Lower lobe of right lung (tissue), 2 donors: ENCODE data around the gene TMEM164. TPM values are rescaled to one million over a fixed set of nuclear protein-coding genes. Genes with fewer than 3 reads are reported as not detected.

Experiments used
- ATAC-seq, 2 donors: fragments of 200-7000 bp; cut with Tn5 transposase; one replicate each; pipeline ENCODE4 v1.9.1; 2020 to 2022; ENCODE audit warnings: mild to moderate bottlenecking in 2 of 2, moderate library complexity in 2 of 2
- DNase-seq: peaks from one replicate; pipeline ENCODE4 v3.0.0-alpha.2; 2020
- H3K27ac ChIP-seq: fragments of 200-600 bp; one replicate; pipeline ENCODE4 v1.8.0; 2022
- H3K27me3 ChIP-seq: fragments of 200-600 bp; one replicate; pipeline ENCODE4 v1.8.0; 2022; ENCODE audit warnings: low read depth
- H3K36me3 ChIP-seq: fragments of 200-600 bp; one replicate; pipeline ENCODE4 v1.8.0; 2022; ENCODE audit warnings: mild to moderate bottlenecking
- H3K4me1 ChIP-seq: fragments of 200-600 bp; one replicate; pipeline ENCODE4 v1.8.0; 2022
- H3K4me3 ChIP-seq: fragments of 200-600 bp; one replicate; pipeline ENCODE4 v1.8.0; 2022; ENCODE audit warnings: mild to moderate bottlenecking
- H3K9me3 ChIP-seq: fragments of 200-600 bp; one replicate; pipeline ENCODE4 v1.8.0; 2022
- CTCF ChIP-seq: fragments of 200-600 bp; IDR thresholded peaks from one replicate; pipeline ENCODE4 v1.8.0; 2022; ENCODE audit warnings: antibody characterized with exemption, mild to moderate bottlenecking
- intact Hi-C: fragments of 100-400 bp; cut with DNase I; formaldehyde crosslinking; loops from one replicate; pipeline ENCODE4 v1.11.0; 2022
- total RNA-seq: library from RNA; stranded (reverse); fragmentation: NEBNext Ultra II Directional; extraction: Animal tissue kit (Norgen Biotek cat#: 25700); gene quantifications from one replicate; pipeline ENCODE4 v1.2.1, GENCODE V29; 2021
- donor health status: DM: no; HTN: yes; CAD: no; lungs with severe emphysema.

The TMEM164 gene
- total RNA-seq, 1 donor from 2014 or later, result 66.4 TPM

- intact Hi-C loops, result no loop called here
- ATAC-seq (no peak), DNase-seq (no peak)
- no peak for TF ChIP-seq CTCF
- H3K27me3 ChIP-seq, result no peaks in the 10 kb centered on the region
- peaks cover under 1% of the 10 kb centered on the region for H3K4me1 ChIP-seq
- H3K9me3 ChIP-seq, result no peaks in the 10 kb centered on the region
- H3K36me3 ChIP-seq, result no peaks in the 10 kb centered on the region
- H3K27ac ChIP-seq, result no peak overlapping the region
- H3K4me3 ChIP-seq, result no peak overlapping the region
These were observed 46.2 kb downstream of the TMEM164 start for GRCh38 chrX:110049096-110049495.

- intact Hi-C loops, result no loop called here
These were observed 47.5 kb downstream of the TMEM164 start for GRCh38 chrX:110050386-110050785.

GRCh38 chrX:110050901-110051300 is 48.0 kb downstream of the TMEM164 start:
- Histone ChIP-seq H3K9me3 (no peaks in the 10 kb centered on the region), H3K27ac (no peak overlapping the region), H3K27me3 (no peaks in the 10 kb centered on the region), H3K4me1 (no peaks in the 10 kb centered on the region), H3K4me3 (no peak overlapping the region), H3K36me3 (no peaks in the 10 kb centered on the region)
- no peak for ATAC-seq
- intact Hi-C loops, result no loop called here
- no peak for TF ChIP-seq CTCF
- no peak for DNase-seq

More at GRCh38 chrX:110050386-110050785, 47.5 kb downstream of the TMEM164 start:
- H3K4me3 ChIP-seq, result no peak overlapping the region
- H3K4me1 ChIP-seq, result no peaks in the 10 kb centered on the region
- H3K27me3 ChIP-seq, result no peaks in the 10 kb centered on the region
- H3K27ac ChIP-seq, result no peak overlapping the region
- no peak for DNase-seq
- H3K36me3 ChIP-seq, result no peaks in the 10 kb centered on the region
- no peak for TF ChIP-seq CTCF
- H3K9me3 ChIP-seq, result no peaks in the 10 kb centered on the region
- no peak for ATAC-seq

GRCh38 chrX:110051559-110051958 is 48.6 kb downstream of the TMEM164 start:
- no peak for TF ChIP-seq CTCF
- ATAC-seq (no peak), DNase-seq (no peak)
- Histone ChIP-seq H3K27me3 (no peaks in the 10 kb centered on the region), H3K36me3 (no peaks in the 10 kb centered on the region), H3K4me1 (no peaks in the 10 kb centered on the region), H3K4me3 (no peak overlapping the region), H3K27ac (no peak overlapping the region), H3K9me3 (no peaks in the 10 kb centered on the region)
- intact Hi-C loops, result no loop called here

GRCh38 chrX:110052303-110052702 is 49.4 kb downstream of the TMEM164 start:
- no peaks in the 10 kb centered on the region for H3K36me3 ChIP-seq
- DNase-seq (no peak), ATAC-seq (no peak)
- TF ChIP-seq CTCF, result no peak
- H3K4me1 ChIP-seq, result no peaks in the 10 kb centered on the region
- H3K27me3 ChIP-seq, result no peaks in the 10 kb centered on the region
- no peak overlapping the region for H3K4me3 ChIP-seq
- no peaks in the 10 kb centered on the region for H3K9me3 ChIP-seq
- intact Hi-C loops, result no loop called here
- H3K27ac ChIP-seq, result no peak overlapping the region

- no peak for ATAC-seq
- Histone ChIP-seq H3K36me3 (no peaks in the 10 kb centered on the region), H3K27me3 (no peaks in the 10 kb centered on the region), H3K27ac (no peak overlapping the region), H3K4me3 (no peak overlapping the region), H3K9me3 (no peaks in the 10 kb centered on the region), H3K4me1 (no peaks in the 10 kb centered on the region)
- no peak for TF ChIP-seq CTCF
- intact Hi-C loops, result no loop called here
- no peak for DNase-seq
These were observed 50.5 kb downstream of the TMEM164 start for GRCh38 chrX:110053453-110053852.
